HG03469 (cell line): ENCODE measurements around the gene LMF1.
"Not testable (repeated sequence)": the region's sequence is repeated elsewhere in the genome, so short reads cannot be mapped to it uniquely, and the experiment has no call there.

Experiments used
- ATAC-seq: cut with Tn5 transposase; IDR thresholded peaks from one replicate; pipeline ENCODE4 v1.9.1; 2021; ENCODE audit warnings: mild to moderate bottlenecking, moderate library complexity, moderate number of reproducible peaks; ENCODE audit not compliant: unreplicated experiment

LMF1 gene

GRCh38 chr16:952321-952720 lies 18.5 kb downstream of the LMF1 start:
- no peak for ATAC-seq

GRCh38 chr16:951660-952301 lies 19.0 kb downstream of the LMF1 start:
- ATAC-seq = no peak

- not testable (repeated sequence) for ATAC-seq
Observed at GRCh38 chr16:950733-951573, 19.8 kb downstream of the LMF1 start.

- not testable (repeated sequence) for ATAC-seq
Observed at GRCh38 chr16:948767-949166, 22.0 kb downstream of the LMF1 start.

GRCh38 chr16:947922-948303 lies 22.9 kb downstream of the LMF1 start:
- not testable (repeated sequence) for ATAC-seq

- no peak for ATAC-seq
Observed at GRCh38 chr16:947255-947921, 23.4 kb downstream of the LMF1 start.

GRCh38 chr16:946048-946395 lies 24.8 kb downstream of the LMF1 start:
- ATAC-seq = no peak

- no peak for ATAC-seq
Observed at GRCh38 chr16:945271-946047, 25.3 kb downstream of the LMF1 start.

- ATAC-seq = no peak
Observed at GRCh38 chr16:943971-944370, 26.8 kb downstream of the LMF1 start.

- ATAC-seq = no peak
Observed at GRCh38 chr16:942436-943060, 28.2 kb downstream of the LMF1 start.

- no peak for ATAC-seq
Observed at GRCh38 chr16:939941-940340, 30.8 kb downstream of the LMF1 start.

GRCh38 chr16:939311-939710 lies 31.5 kb downstream of the LMF1 start:
- ATAC-seq = no peak

GRCh38 chr16:938752-939151 lies 32.0 kb downstream of the LMF1 start:
- ATAC-seq = no peak

- ATAC-seq = no peak
Observed at GRCh38 chr16:938136-938535, 32.6 kb downstream of the LMF1 start.

- no peak for ATAC-seq
Observed at GRCh38 chr16:937723-938122, 33.1 kb downstream of the LMF1 start.

- no peak for ATAC-seq
Observed at GRCh38 chr16:937311-937710, 33.5 kb downstream of the LMF1 start.

GRCh38 chr16:935684-936083 lies 35.1 kb downstream of the LMF1 start:
- ATAC-seq = no peak

GRCh38 chr16:934178-934577 lies 36.6 kb downstream of the LMF1 start:
- ATAC-seq = no peak

GRCh38 chr16:933581-933980 lies 37.2 kb downstream of the LMF1 start:
- no peak for ATAC-seq

GRCh38 chr16:932831-933330 lies 37.9 kb downstream of the LMF1 start:
- ATAC-seq = no peak
